ENCODE data around the gene C6orf89.

DNA sequence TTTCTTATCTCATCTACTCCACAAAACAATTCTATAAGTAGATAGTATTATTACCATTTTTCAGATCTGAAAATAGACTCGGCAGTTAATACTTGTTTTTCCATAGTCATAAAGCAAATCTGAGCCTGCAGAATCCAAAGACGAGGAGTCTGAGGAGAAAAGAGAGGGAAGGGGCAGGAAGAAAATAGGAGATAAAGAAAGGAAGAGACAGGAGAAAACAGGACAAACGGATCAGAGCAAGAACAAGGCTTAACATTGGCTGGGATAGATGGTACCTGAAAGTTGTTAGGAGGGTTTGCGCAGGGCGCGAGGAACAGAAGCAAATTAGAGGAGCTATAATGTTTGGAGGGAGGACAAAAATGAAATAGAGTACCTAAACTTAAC, 10.5 kb upstream of the C6orf89 start:
- TF ChIP-seq CTCF (conservative IDR thresholded peaks at IDR 0.05; ENCODE audit: low read depth, low read length) (no peak), EZH2 (IDR thresholded peaks at IDR 0.05; ENCODE audit: borderline replicate concordance, low read depth, low read length, poor library complexity, severe bottlenecking) (no peak)
